ENCODE measurements around the gene CAVIN2.
A peak's percentile ranks its signal among the peaks of the same experiment; 100 is the strongest.

Gene CAVIN2

GRCh38 chr2:191864628-191865374, 17.9 kb upstream of the CAVIN2 start:
- H2BK5ac ChIP-seq (ENCODE audit: low read depth, low read length, poor library complexity), result no peak overlapping the region
- no peaks in the 10 kb centered on the region for H3K36me3 ChIP-seq (ENCODE audit: control insufficient read depth in 1 of 2, insufficient read depth in 2 of 2, low read length in 2 of 2)
- H2BK120ac ChIP-seq (ENCODE audit: insufficient read depth, low read length, poor library complexity), result no peak overlapping the region
- H3K14ac ChIP-seq (ENCODE audit: low read length), result no peak overlapping the region
- H4K8ac ChIP-seq (ENCODE audit: low read depth, low read length), result no peak overlapping the region
- H2AK5ac ChIP-seq (ENCODE audit: low read length), result no peak overlapping the region
- no peaks in the 10 kb centered on the region for H3K9me3 ChIP-seq (ENCODE audit: insufficient read depth, low read depth, low read length)
- no peak overlapping the region for H3K4me2 ChIP-seq (ENCODE audit: low read length)
- peaks cover 3% of the 10 kb centered on the region for H3K79me1 ChIP-seq (ENCODE audit: low read length)
- no peak overlapping the region for H3K9ac ChIP-seq (ENCODE audit: low read length)
- no peak overlapping the region for H2BK12ac ChIP-seq (ENCODE audit: low read length)
- H3K27me3 ChIP-seq (ENCODE audit: insufficient read depth, low read length), result no peaks in the 10 kb centered on the region
- no CpG with 5 or more reads among the region's 7 CpGs for WGBS (ENCODE audit: extremely low coverage, insufficient coverage, insufficient read length)
- no peak overlapping the region for H3K4me3 ChIP-seq (ENCODE audit: low read depth, low read length)
- no peak overlapping the region for H3K23ac ChIP-seq (ENCODE audit: low read length)
- H4K12ac ChIP-seq (ENCODE audit: low read depth, low read length), result no peak overlapping the region
- DNase-seq, result peak; percentile 91 to 98
- no peak overlapping the region for H3K4ac ChIP-seq (ENCODE audit: low read depth, low read length)
- H3K18ac ChIP-seq (ENCODE audit: low read length), result no peak overlapping the region
- H3K4me1 ChIP-seq (ENCODE audit: control insufficient read depth in 1 of 2, insufficient read depth in 2 of 2, low read length in 2 of 2), result peaks cover 11 to 16% of the 10 kb centered on the region in 2 experiments
- no peak overlapping the region for H4K91ac ChIP-seq (ENCODE audit: low read depth, low read length)
- H3K79me2 ChIP-seq (ENCODE audit: control insufficient read depth, insufficient read depth, low read length, poor library complexity), result no peaks in the 10 kb centered on the region
- no peak overlapping the region for H3K27ac ChIP-seq (ENCODE audit: low read depth, low read length)
- no peak overlapping the region for H2AFZ ChIP-seq (ENCODE audit: insufficient read depth, low read length, poor library complexity)

- Histone ChIP-seq H2BK12ac (ENCODE audit: low read length) (no peak overlapping the region), H3K79me2 (ENCODE audit: control insufficient read depth, insufficient read depth, low read length, poor library complexity) (no peaks in the 10 kb centered on the region), H3K14ac (ENCODE audit: low read length) (no peak overlapping the region), H3K9ac (ENCODE audit: low read length) (no peak overlapping the region), H3K23ac (ENCODE audit: low read length) (no peak overlapping the region), H2BK120ac (ENCODE audit: insufficient read depth, low read length, poor library complexity) (no peak overlapping the region), H3K27ac (ENCODE audit: low read depth, low read length) (no peak overlapping the region), H3K4me2 (ENCODE audit: low read length) (no peak overlapping the region), H2BK5ac (ENCODE audit: low read depth, low read length, poor library complexity) (no peak overlapping the region), H4K8ac (ENCODE audit: low read depth, low read length) (no peak overlapping the region), H3K4me3 (ENCODE audit: low read depth, low read length) (no peak overlapping the region), H3K27me3 (ENCODE audit: insufficient read depth, low read length) (no peaks in the 10 kb centered on the region), H3K4me1 (ENCODE audit: control insufficient read depth in 1 of 2, insufficient read depth in 2 of 2, low read length in 2 of 2) (peaks cover 11 to 16% of the 10 kb centered on the region in 2 experiments), H3K18ac (ENCODE audit: low read length) (no peak overlapping the region), H3K9me3 (ENCODE audit: insufficient read depth, low read depth, low read length) (no peaks in the 10 kb centered on the region), H2AK5ac (ENCODE audit: low read length) (no peak overlapping the region), H4K12ac (ENCODE audit: low read depth, low read length) (no peak overlapping the region), H4K91ac (ENCODE audit: low read depth, low read length) (no peak overlapping the region), H3K36me3 (ENCODE audit: control insufficient read depth in 1 of 2, insufficient read depth in 2 of 2, low read length in 2 of 2) (no peaks in the 10 kb centered on the region), H3K4ac (ENCODE audit: low read depth, low read length) (no peak overlapping the region), H2AFZ (ENCODE audit: insufficient read depth, low read length, poor library complexity) (no peak overlapping the region), H3K79me1 (ENCODE audit: low read length) (peaks cover 3% of the 10 kb centered on the region)
- WGBS (ENCODE audit: extremely low coverage, insufficient coverage, insufficient read length), result no CpG with 5 or more reads among the region's 2 CpGs
- DNase-seq, result peak; percentile 54 to 70
These were observed 17.1 kb upstream of the CAVIN2 start for GRCh38 chr2:191863988-191864387.

DNA sequence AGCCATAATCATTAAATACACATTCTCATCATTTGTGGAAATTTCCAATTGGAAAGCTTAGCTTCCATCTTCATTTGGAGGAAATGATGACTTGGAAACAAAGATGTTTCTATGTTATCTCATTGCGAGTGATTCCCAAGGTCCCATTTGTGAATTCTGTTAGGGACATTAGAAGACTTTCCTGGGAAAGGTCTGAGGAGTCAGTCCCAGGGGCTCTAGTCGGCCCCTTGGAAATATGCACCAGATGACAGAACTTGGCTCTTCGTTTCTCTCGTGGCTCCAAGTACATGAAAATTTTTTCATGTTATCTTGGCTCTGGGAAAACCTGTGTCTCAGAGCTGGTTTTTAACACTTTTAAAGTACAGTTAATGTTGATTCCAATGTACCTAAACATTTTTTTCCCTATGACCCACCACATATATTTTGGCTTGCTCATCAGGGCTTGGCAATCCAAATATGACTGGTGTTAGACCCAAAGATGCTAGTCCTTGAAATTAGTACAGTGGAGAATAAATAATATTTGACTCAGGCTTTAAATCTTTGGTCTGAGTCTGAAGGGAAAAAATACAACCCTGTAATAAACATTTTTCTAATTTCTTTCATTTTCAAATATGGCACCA, 15.4 kb upstream of the CAVIN2 start:
- Histone ChIP-seq H3K4ac (ENCODE audit: low read depth, low read length) (no peak overlapping the region), H4K8ac (ENCODE audit: low read depth, low read length) (no peak overlapping the region), H3K9me3 (ENCODE audit: insufficient read depth, low read depth, low read length) (no peaks in the 10 kb centered on the region), H3K23ac (ENCODE audit: low read length) (no peak overlapping the region), H3K79me2 (ENCODE audit: control insufficient read depth, insufficient read depth, low read length, poor library complexity) (no peaks in the 10 kb centered on the region), H2BK120ac (ENCODE audit: insufficient read depth, low read length, poor library complexity) (no peak overlapping the region), H3K18ac (ENCODE audit: low read length) (no peak overlapping the region), H3K14ac (ENCODE audit: low read length) (no peak overlapping the region), H3K27me3 (ENCODE audit: insufficient read depth, low read length) (no peaks in the 10 kb centered on the region), H4K12ac (ENCODE audit: low read depth, low read length) (no peak overlapping the region), H2AK5ac (ENCODE audit: low read length) (no peak overlapping the region), H3K27ac (ENCODE audit: low read depth, low read length) (no peak overlapping the region), H2AFZ (ENCODE audit: insufficient read depth, low read length, poor library complexity) (no peak overlapping the region), H2BK5ac (ENCODE audit: low read depth, low read length, poor library complexity) (no peak overlapping the region), H3K4me1 (ENCODE audit: control insufficient read depth in 1 of 2, insufficient read depth in 2 of 2, low read length in 2 of 2) (peaks cover 8 to 11% of the 10 kb centered on the region in 2 experiments), H3K9ac (ENCODE audit: low read length) (no peak overlapping the region), H3K36me3 (ENCODE audit: control insufficient read depth in 1 of 2, insufficient read depth in 2 of 2, low read length in 2 of 2) (no peaks in the 10 kb centered on the region), H3K79me1 (ENCODE audit: low read length) (peaks cover 3% of the 10 kb centered on the region), H3K4me2 (ENCODE audit: low read length) (no peak overlapping the region), H2BK12ac (ENCODE audit: low read length) (no peak overlapping the region), H4K91ac (ENCODE audit: low read depth, low read length) (no peak overlapping the region), H3K4me3 (ENCODE audit: low read depth, low read length) (no peak overlapping the region)
- DNase-seq, result peak in 1 of 2 donors; percentile 18
- no CpG with 5 or more reads among the region's 4 CpGs for WGBS (ENCODE audit: extremely low coverage, insufficient coverage, insufficient read length)

GRCh38 chr2:191860760-191861466, 14.0 kb upstream of the CAVIN2 start:
- Histone ChIP-seq H2BK5ac (ENCODE audit: low read depth, low read length, poor library complexity) (no peak overlapping the region), H3K14ac (ENCODE audit: low read length) (no peak overlapping the region), H2BK12ac (ENCODE audit: low read length) (no peak overlapping the region), H3K4me1 (ENCODE audit: control insufficient read depth in 1 of 2, insufficient read depth in 2 of 2, low read length in 2 of 2) (peaks cover 0 to 3% of the 10 kb centered on the region in 2 experiments), H4K91ac (ENCODE audit: low read depth, low read length) (no peak overlapping the region), H4K12ac (ENCODE audit: low read depth, low read length) (no peak overlapping the region), H3K4me2 (ENCODE audit: low read length) (no peak overlapping the region), H3K9ac (ENCODE audit: low read length) (no peak overlapping the region), H3K79me2 (ENCODE audit: control insufficient read depth, insufficient read depth, low read length, poor library complexity) (no peaks in the 10 kb centered on the region), H4K8ac (ENCODE audit: low read depth, low read length) (no peak overlapping the region), H3K18ac (ENCODE audit: low read length) (no peak overlapping the region), H2BK120ac (ENCODE audit: insufficient read depth, low read length, poor library complexity) (no peak overlapping the region), H3K36me3 (ENCODE audit: control insufficient read depth in 1 of 2, insufficient read depth in 2 of 2, low read length in 2 of 2) (no peaks in the 10 kb centered on the region), H3K4me3 (ENCODE audit: low read depth, low read length) (no peak overlapping the region), H2AFZ (ENCODE audit: insufficient read depth, low read length, poor library complexity) (no peak overlapping the region), H3K27ac (ENCODE audit: low read depth, low read length) (no peak overlapping the region), H3K9me3 (ENCODE audit: insufficient read depth, low read depth, low read length) (no peaks in the 10 kb centered on the region), H3K27me3 (ENCODE audit: insufficient read depth, low read length) (no peaks in the 10 kb centered on the region), H2AK5ac (ENCODE audit: low read length) (no peak overlapping the region), H3K79me1 (ENCODE audit: low read length) (no peaks in the 10 kb centered on the region), H3K4ac (ENCODE audit: low read depth, low read length) (no peak overlapping the region), H3K23ac (ENCODE audit: low read length) (no peak overlapping the region)
- no CpG with 5 or more reads among the region's 1 CpG for WGBS (ENCODE audit: extremely low coverage, insufficient coverage, insufficient read length)
- DNase-seq, result no peak

Data from trophoblast cell (in vitro differentiated cells and primary cell).